K562 (cell line): ENCODE results near the gene DNAAF3. TPM values are rescaled to one million over a fixed set of nuclear protein-coding genes. Genes with fewer than 3 reads are reported as not detected.

Experiments
- CBX2 ChIP-seq: fragments of 200-600 bp; sonication (generic); IDR thresholded peaks from one replicate; pipeline ENCODE4 v1.6.1; 2012; ENCODE audit warnings: mild to moderate bottlenecking, low read length, inconsistent platforms; ENCODE audit not compliant: insufficient read depth, poor library complexity, severe bottlenecking
- CEBPG ChIP-seq, 3 experiments: fragments of 200-800 bp in 1 of 3; sonication (Bioruptor generic) in 1 of 3; sonication (generic) in 1 of 3; formaldehyde crosslinking in 1 of 3; IDR thresholded peaks in 2 of 3; conservative IDR thresholded peaks in 1 of 3; 2 replicates each; pipeline versions ENCODE4 v1.6.1 to v1.8.0; 2016 to 2022; ENCODE audit warnings: missing compliant biosample characterization in 2 of 3, missing genetic modification characterization in 2 of 3, mild to moderate bottlenecking in 1 of 3, missing genetic modification reagents in 1 of 3
- EHMT2 ChIP-seq: fragments of 450-650 bp; IDR thresholded peaks from 2 replicates; pipeline ENCODE4 v1.6.1; 2018; ENCODE audit warnings: antibody characterized with exemption
- ESRRA ChIP-seq: fragments of 450-650 bp; IDR thresholded peaks from 2 replicates; pipeline ENCODE4 v1.6.1; 2014; ENCODE audit warnings: low read depth, mild to moderate bottlenecking, moderate library complexity, borderline replicate concordance
- FOXK2 ChIP-seq, 2 experiments: fragments of 450-650 bp; IDR thresholded peaks in 1 of 2; conservative IDR thresholded peaks in 1 of 2; 2 replicates each; pipeline ENCODE4 v1.6.1; 2016; ENCODE audit warnings: low read depth in 2 of 2, mild to moderate bottlenecking in 1 of 2
- LARP7 ChIP-seq: fragments of 450-650 bp; IDR thresholded peaks from 2 replicates; pipeline ENCODE4 v1.6.1; 2016
- MCM2 ChIP-seq: fragments of 450-650 bp; IDR thresholded peaks from 2 replicates; pipeline ENCODE4 v1.6.1; 2017; ENCODE audit warnings: low read depth, mild to moderate bottlenecking
- MTA1 ChIP-seq: fragments of 450-650 bp; IDR thresholded peaks from 2 replicates; pipeline ENCODE4 v1.6.1; 2017; ENCODE audit warnings: borderline replicate concordance
- POLR3G ChIP-seq: IDR thresholded peaks from 2 replicates; pipeline ENCODE4 v1.6.1; 2011; ENCODE audit not compliant: insufficient read length, insufficient replicate concordance; ENCODE audit errors: extremely low read depth
- RAD51 ChIP-seq: fragments of 450-650 bp; IDR thresholded peaks from 2 replicates; pipeline ENCODE4 v1.7.1; 2016; ENCODE audit warnings: low read depth, mild to moderate bottlenecking, borderline replicate concordance
- SMAD4 ChIP-seq: fragments of 250-450 bp; sonication (Bioruptor Pico); conservative IDR thresholded peaks from 2 replicates; pipeline ENCODE4 v1.8.0; 2021; ENCODE audit warnings: inconsistent platforms, mild to moderate bottlenecking, moderate library complexity
- SMARCA5 ChIP-seq: fragments of 450-650 bp; IDR thresholded peaks from 2 replicates; pipeline ENCODE4 v1.6.1; 2016
- TEAD4 ChIP-seq, 2 experiments: sonication (generic) in 1 of 2; formaldehyde crosslinking in 1 of 2; IDR thresholded peaks; 2 replicates each; pipeline versions ENCODE4 v1.6.1 to v1.8.0; 2012 to 2022; ENCODE audit warnings: borderline replicate concordance in 1 of 2, inconsistent platforms in 1 of 2, low read length in 1 of 2, mild to moderate bottlenecking in 1 of 2, missing genetic modification reagents in 1 of 2
- ZNF77 ChIP-seq: fragments of 250-450 bp; sonication (Bioruptor Pico); IDR thresholded peaks from 2 replicates; pipeline ENCODE4 v1.5.0; 2020
- polyA plus RNA-seq, 8 experiments: library from polyadenylated mRNA; depleted of rRNA in 4 of 8; stranded (reverse) in 5 of 8; unstranded in 3 of 8; fragments of >200 nt; fragmentation: Nextera tagmentation in 2 of 8; fragmentation: Illumina TruSeq in 1 of 8; extraction: Ambion mirVana in 2 of 8; extraction: Trizol in 1 of 8; gene quantifications; 2 replicates each; pipeline versions ENCODE4 v1.2.1 to v1.2.3, GENCODE V29; 2011 to 2014; ENCODE audit warnings: inconsistent platforms in 1 of 8, missing spikeins in 1 of 8
- total RNA-seq, 7 experiments: library from RNA; depleted of rRNA in 6 of 7; stranded (reverse); fragments of >200 nt in 6 of 7; fragmentation: Illumina TruSeq in 2 of 7; extraction: Trizol in 2 of 7; gene quantifications; 2 replicates each; pipeline versions ENCODE4 v1.2.1 to v1.2.3, GENCODE V29; 2011 to 2021; ENCODE audit warnings: low replicate concordance in 1 of 7
- TF ChIP-seq, protein P1 (sequence below): sonication (generic); formaldehyde crosslinking; IDR thresholded peaks from 2 replicates; pipeline ENCODE4 v1.9.0; 2022; ENCODE audit warnings: mild to moderate bottlenecking, missing genetic modification reagents
- TF ChIP-seq, protein P2 (sequence below): sonication (generic); formaldehyde crosslinking; IDR thresholded peaks from 2 replicates; pipeline ENCODE4 v1.8.0; 2022; ENCODE audit warnings: mild to moderate bottlenecking, missing genetic modification reagents
- TF ChIP-seq, protein P3 (sequence below): fragments of 450-650 bp; IDR thresholded peaks from 2 replicates; pipeline ENCODE4 v1.6.1; 2017; ENCODE audit warnings: antibody characterized with exemption
- TF ChIP-seq, protein P4 (sequence below): conservative IDR thresholded peaks from 2 replicates; pipeline ENCODE4 v1.6.1; 2011; ENCODE audit warnings: low read depth, mild to moderate bottlenecking, low read length; ENCODE audit not compliant: control insufficient read depth

The DNAAF3 gene
- total and polyA plus RNA-seq, 9 of the 15 experiments (the other 6 are each of a cell fraction or from before 2014, with no cell fraction given), result 21.6 to 61.5 (median 43.0) TPM

DNA sequence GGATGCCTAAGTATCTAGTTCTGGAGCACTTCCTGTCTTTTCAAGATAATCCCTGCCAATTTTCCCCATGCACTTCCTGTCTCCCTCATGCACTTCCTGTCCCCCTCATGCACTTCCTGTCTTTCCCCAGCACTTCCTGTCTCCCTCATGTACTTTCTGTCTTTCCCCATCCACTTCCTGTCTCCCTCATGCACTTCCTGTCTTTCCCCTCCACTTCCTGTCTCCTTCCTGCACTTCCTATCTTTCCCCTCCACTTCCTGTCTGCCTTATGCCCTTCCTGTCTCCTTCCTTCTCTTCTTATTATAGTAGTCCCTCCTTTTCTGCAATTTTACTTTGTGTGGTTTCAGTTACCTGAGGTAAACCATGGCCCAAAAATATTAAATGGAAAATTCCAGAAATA lies 14.4 kb downstream of the DNAAF3 start (continued):
- TF ChIP-seq SMAD4 (CRISPR knock-in tag), result no peak
- no peak for TF ChIP-seq SMARCA5
- TF ChIP-seq ZNF77 (CRISPR knock-in tag), result no peak
- TF ChIP-seq LARP7, result peak; percentile 81; the same call in 1 of the 2 replicates
- no peak for TF ChIP-seq RAD51
- TF ChIP-seq, protein P1, sequence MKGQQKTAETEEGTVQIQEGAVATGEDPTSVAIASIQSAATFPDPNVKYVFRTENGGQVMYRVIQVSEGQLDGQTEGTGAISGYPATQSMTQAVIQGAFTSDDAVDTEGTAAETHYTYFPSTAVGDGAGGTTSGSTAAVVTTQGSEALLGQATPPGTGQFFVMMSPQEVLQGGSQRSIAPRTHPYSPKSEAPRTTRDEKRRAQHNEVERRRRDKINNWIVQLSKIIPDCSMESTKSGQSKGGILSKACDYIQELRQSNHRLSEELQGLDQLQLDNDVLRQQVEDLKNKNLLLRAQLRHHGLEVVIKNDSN (CRISPR knock-in tag), result no peak
- TF ChIP-seq, protein P2, sequence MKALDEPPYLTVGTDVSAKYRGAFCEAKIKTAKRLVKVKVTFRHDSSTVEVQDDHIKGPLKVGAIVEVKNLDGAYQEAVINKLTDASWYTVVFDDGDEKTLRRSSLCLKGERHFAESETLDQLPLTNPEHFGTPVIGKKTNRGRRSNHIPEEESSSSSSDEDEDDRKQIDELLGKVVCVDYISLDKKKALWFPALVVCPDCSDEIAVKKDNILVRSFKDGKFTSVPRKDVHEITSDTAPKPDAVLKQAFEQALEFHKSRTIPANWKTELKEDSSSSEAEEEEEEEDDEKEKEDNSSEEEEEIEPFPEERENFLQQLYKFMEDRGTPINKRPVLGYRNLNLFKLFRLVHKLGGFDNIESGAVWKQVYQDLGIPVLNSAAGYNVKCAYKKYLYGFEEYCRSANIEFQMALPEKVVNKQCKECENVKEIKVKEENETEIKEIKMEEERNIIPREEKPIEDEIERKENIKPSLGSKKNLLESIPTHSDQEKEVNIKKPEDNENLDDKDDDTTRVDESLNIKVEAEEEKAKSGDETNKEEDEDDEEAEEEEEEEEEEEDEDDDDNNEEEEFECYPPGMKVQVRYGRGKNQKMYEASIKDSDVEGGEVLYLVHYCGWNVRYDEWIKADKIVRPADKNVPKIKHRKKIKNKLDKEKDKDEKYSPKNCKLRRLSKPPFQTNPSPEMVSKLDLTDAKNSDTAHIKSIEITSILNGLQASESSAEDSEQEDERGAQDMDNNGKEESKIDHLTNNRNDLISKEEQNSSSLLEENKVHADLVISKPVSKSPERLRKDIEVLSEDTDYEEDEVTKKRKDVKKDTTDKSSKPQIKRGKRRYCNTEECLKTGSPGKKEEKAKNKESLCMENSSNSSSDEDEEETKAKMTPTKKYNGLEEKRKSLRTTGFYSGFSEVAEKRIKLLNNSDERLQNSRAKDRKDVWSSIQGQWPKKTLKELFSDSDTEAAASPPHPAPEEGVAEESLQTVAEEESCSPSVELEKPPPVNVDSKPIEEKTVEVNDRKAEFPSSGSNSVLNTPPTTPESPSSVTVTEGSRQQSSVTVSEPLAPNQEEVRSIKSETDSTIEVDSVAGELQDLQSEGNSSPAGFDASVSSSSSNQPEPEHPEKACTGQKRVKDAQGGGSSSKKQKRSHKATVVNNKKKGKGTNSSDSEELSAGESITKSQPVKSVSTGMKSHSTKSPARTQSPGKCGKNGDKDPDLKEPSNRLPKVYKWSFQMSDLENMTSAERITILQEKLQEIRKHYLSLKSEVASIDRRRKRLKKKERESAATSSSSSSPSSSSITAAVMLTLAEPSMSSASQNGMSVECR (CRISPR knock-in tag), result no peak
- TF ChIP-seq MCM2, result no peak
- no peak for TF ChIP-seq CBX2
- TF ChIP-seq, protein P3, sequence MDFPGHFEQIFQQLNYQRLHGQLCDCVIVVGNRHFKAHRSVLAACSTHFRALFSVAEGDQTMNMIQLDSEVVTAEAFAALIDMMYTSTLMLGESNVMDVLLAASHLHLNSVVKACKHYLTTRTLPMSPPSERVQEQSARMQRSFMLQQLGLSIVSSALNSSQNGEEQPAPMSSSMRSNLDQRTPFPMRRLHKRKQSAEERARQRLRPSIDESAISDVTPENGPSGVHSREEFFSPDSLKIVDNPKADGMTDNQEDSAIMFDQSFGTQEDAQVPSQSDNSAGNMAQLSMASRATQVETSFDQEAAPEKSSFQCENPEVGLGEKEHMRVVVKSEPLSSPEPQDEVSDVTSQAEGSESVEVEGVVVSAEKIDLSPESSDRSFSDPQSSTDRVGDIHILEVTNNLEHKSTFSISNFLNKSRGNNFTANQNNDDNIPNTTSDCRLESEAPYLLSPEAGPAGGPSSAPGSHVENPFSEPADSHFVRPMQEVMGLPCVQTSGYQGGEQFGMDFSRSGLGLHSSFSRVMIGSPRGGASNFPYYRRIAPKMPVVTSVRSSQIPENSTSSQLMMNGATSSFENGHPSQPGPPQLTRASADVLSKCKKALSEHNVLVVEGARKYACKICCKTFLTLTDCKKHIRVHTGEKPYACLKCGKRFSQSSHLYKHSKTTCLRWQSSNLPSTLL, result peak; percentile 55; the same call in 1 of the 2 replicates
- peak; percentile 78; the same call in 1 of the 2 replicates for TF ChIP-seq MTA1
- TF ChIP-seq CEBPG (CRISPR knock-in tag; IDR thresholded peaks at IDR 0.05), result no peak
- no peak for TF ChIP-seq CEBPG (tag; conservative IDR thresholded peaks at IDR 0.05 in 1 of 2, IDR thresholded peaks at IDR 0.05 in 1 of 2)
- TF ChIP-seq POLR3G, result no peak
- peak; percentile 91 for TF ChIP-seq EHMT2
- TF ChIP-seq FOXK2 (conservative IDR thresholded peaks at IDR 0.05 in 1 of 2, IDR thresholded peaks at IDR 0.05 in 1 of 2; ENCODE audit: low read depth in 2 of 2), result peak; percentile 33 to 80; a peak in 2 of 4 replicates
- no peak for TF ChIP-seq TEAD4 (IDR thresholded peaks at IDR 0.05; ENCODE audit: low read length)
- TF ChIP-seq TEAD4 (CRISPR knock-in tag; IDR thresholded peaks at IDR 0.05; ENCODE audit: borderline replicate concordance), result no peak
- peak; percentile 63 for TF ChIP-seq ESRRA
- TF ChIP-seq, protein P4, sequence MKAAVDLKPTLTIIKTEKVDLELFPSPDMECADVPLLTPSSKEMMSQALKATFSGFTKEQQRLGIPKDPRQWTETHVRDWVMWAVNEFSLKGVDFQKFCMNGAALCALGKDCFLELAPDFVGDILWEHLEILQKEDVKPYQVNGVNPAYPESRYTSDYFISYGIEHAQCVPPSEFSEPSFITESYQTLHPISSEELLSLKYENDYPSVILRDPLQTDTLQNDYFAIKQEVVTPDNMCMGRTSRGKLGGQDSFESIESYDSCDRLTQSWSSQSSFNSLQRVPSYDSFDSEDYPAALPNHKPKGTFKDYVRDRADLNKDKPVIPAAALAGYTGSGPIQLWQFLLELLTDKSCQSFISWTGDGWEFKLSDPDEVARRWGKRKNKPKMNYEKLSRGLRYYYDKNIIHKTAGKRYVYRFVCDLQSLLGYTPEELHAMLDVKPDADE, result no peak
